Measurements from ENCODE around the gene PALLD. TPM values are rescaled to one million over a fixed set of nuclear protein-coding genes. Genes with fewer than 3 reads are reported as not detected.

The PALLD gene
- total RNA-seq, 1 experiment from 2014 or later: 23.7 TPM

DNA sequence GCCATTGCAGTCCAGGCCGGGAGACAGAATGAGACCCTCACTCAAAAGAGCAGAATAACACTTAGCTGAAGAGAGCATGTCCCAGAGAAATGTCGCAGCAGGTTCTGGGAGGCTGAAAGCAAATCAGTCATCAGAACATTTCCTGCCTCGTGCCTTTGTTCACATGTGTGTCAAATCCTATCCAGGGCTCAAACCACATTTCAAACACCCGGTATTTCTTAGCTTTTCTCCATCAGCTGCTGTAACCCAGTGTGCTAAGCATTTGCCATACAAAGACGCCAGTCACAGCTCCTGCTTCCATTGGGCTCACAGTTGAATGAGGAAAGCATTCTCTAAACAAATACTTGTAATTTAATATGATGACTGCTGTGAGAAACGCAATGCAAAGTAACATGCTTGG is 6.0 kb downstream of the PALLD start (continued):
- TF ChIP-seq, protein P1, sequence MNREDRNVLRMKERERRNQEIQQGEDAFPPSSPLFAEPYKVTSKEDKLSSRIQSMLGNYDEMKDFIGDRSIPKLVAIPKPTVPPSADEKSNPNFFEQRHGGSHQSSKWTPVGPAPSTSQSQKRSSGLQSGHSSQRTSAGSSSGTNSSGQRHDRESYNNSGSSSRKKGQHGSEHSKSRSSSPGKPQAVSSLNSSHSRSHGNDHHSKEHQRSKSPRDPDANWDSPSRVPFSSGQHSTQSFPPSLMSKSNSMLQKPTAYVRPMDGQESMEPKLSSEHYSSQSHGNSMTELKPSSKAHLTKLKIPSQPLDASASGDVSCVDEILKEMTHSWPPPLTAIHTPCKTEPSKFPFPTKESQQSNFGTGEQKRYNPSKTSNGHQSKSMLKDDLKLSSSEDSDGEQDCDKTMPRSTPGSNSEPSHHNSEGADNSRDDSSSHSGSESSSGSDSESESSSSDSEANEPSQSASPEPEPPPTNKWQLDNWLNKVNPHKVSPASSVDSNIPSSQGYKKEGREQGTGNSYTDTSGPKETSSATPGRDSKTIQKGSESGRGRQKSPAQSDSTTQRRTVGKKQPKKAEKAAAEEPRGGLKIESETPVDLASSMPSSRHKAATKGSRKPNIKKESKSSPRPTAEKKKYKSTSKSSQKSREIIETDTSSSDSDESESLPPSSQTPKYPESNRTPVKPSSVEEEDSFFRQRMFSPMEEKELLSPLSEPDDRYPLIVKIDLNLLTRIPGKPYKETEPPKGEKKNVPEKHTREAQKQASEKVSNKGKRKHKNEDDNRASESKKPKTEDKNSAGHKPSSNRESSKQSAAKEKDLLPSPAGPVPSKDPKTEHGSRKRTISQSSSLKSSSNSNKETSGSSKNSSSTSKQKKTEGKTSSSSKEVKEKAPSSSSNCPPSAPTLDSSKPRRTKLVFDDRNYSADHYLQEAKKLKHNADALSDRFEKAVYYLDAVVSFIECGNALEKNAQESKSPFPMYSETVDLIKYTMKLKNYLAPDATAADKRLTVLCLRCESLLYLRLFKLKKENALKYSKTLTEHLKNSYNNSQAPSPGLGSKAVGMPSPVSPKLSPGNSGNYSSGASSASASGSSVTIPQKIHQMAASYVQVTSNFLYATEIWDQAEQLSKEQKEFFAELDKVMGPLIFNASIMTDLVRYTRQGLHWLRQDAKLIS (CRISPR knock-in tag; IDR thresholded peaks at IDR 0.05; ENCODE audit: borderline replicate concordance): no peak
- no peak for TF ChIP-seq OVOL2 (CRISPR knock-in tag; IDR thresholded peaks at IDR 0.05; ENCODE audit: borderline replicate concordance)
- no peak for TF ChIP-seq SP1 (CRISPR knock-in tag; conservative IDR thresholded peaks at IDR 0.05)
- TF ChIP-seq, protein P2, sequence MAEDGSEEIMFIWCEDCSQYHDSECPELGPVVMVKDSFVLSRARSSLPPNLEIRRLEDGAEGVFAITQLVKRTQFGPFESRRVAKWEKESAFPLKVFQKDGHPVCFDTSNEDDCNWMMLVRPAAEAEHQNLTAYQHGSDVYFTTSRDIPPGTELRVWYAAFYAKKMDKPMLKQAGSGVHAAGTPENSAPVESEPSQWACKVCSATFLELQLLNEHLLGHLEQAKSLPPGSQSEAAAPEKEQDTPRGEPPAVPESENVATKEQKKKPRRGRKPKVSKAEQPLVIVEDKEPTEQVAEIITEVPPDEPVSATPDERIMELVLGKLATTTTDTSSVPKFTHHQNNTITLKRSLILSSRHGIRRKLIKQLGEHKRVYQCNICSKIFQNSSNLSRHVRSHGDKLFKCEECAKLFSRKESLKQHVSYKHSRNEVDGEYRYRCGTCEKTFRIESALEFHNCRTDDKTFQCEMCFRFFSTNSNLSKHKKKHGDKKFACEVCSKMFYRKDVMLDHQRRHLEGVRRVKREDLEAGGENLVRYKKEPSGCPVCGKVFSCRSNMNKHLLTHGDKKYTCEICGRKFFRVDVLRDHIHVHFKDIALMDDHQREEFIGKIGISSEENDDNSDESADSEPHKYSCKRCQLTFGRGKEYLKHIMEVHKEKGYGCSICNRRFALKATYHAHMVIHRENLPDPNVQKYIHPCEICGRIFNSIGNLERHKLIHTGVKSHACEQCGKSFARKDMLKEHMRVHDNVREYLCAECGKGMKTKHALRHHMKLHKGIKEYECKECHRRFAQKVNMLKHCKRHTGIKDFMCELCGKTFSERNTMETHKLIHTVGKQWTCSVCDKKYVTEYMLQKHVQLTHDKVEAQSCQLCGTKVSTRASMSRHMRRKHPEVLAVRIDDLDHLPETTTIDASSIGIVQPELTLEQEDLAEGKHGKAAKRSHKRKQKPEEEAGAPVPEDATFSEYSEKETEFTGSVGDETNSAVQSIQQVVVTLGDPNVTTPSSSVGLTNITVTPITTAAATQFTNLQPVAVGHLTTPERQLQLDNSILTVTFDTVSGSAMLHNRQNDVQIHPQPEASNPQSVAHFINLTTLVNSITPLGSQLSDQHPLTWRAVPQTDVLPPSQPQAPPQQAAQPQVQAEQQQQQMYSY (CRISPR knock-in tag; IDR thresholded peaks at IDR 0.05): no peak
- TF ChIP-seq JAZF1 (CRISPR knock-in tag; IDR thresholded peaks at IDR 0.05): no peak
- no peak for TF ChIP-seq ZNF232 (CRISPR knock-in tag; IDR thresholded peaks at IDR 0.05)
- TF ChIP-seq CBFB (CRISPR knock-in tag; IDR thresholded peaks at IDR 0.05; ENCODE audit: low read depth): no peak
- TF ChIP-seq TP53 (CRISPR knock-in tag; IDR thresholded peaks at IDR 0.05): no peak
- TF ChIP-seq, protein P3, sequence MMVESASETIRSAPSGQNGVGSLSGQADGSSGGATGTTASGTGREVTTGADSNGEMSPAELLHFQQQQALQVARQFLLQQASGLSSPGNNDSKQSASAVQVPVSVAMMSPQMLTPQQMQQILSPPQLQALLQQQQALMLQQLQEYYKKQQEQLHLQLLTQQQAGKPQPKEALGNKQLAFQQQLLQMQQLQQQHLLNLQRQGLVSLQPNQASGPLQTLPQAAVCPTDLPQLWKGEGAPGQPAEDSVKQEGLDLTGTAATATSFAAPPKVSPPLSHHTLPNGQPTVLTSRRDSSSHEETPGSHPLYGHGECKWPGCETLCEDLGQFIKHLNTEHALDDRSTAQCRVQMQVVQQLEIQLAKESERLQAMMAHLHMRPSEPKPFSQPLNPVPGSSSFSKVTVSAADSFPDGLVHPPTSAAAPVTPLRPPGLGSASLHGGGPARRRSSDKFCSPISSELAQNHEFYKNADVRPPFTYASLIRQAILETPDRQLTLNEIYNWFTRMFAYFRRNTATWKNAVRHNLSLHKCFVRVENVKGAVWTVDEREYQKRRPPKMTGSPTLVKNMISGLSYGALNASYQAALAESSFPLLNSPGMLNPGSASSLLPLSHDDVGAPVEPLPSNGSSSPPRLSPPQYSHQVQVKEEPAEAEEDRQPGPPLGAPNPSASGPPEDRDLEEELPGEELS (CRISPR knock-in tag; IDR thresholded peaks at IDR 0.05): no peak
- TF ChIP-seq, protein P4, sequence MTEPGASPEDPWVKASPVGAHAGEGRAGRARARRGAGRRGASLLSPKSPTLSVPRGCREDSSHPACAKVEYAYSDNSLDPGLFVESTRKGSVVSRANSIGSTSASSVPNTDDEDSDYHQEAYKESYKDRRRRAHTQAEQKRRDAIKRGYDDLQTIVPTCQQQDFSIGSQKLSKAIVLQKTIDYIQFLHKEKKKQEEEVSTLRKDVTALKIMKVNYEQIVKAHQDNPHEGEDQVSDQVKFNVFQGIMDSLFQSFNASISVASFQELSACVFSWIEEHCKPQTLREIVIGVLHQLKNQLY (CRISPR knock-in tag; IDR thresholded peaks at IDR 0.05): no peak
- no peak for TF ChIP-seq ZNF396 (CRISPR knock-in tag; IDR thresholded peaks at IDR 0.05; ENCODE audit: borderline replicate concordance)
- TF ChIP-seq EMX1 (CRISPR knock-in tag; IDR thresholded peaks at IDR 0.05): no peak
- no peak for TF ChIP-seq ETV6 (CRISPR knock-in tag; IDR thresholded peaks at IDR 0.05)
- TF ChIP-seq RELA (CRISPR knock-in tag; IDR thresholded peaks at IDR 0.05; ENCODE audit: borderline replicate concordance): no peak

DNA sequence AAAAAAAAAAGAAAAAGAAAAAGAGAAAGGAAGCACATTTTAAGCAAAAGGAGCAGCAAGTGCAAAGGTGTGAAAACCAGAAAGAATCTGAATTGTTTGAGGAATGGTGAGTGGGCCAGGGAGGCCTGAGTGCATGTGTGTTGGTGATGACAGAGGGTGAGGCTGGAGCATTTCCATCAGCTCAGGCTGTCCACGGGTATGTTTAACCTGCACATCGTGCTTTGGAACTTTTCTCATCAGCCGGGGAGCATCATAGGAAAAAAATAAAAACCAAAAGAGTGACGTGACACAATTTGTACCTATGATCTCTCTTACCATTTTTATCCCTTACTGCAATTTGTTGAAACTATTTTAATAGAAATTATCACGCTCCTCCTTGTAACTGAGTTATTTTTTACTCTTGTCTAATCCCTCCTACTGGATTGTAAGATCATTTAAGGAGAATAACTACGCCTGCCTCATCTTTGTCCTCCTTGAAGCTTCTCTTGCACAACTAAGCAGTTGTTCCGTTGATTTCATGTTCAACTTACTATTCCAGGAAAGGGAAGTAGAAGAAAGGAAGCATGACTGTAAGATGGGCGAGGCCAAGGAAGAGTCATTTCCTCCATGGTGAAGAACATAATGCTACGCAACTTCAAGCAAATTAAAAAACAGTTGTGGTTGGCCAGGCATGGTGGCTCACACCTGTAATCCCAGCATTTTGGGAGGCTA is 7.0 kb downstream of the PALLD start:
- CTCF ChIA-PET: interaction anchor here (0.9 kb wide), 1 partner anchor 42 kb away, joined by 5 read pairs; no protein-coding TSS in a partner anchor
- Mint-ChIP-seq H3K27ac (no peak overlapping the region), H3K36me3 (no peaks in the 10 kb centered on the region), H3K4me3 (no peak overlapping the region), H3K9me3 (no peaks in the 10 kb centered on the region), H3K27me3 (ENCODE audit: low read depth) (no peaks in the 10 kb centered on the region), H3K4me1 (peaks cover 10% of the 10 kb centered on the region)
- TF ChIP-seq, protein P2 (CRISPR knock-in tag; IDR thresholded peaks at IDR 0.05): no peak
- TF ChIP-seq ESRRA (CRISPR knock-in tag; IDR thresholded peaks at IDR 0.05; ENCODE audit: borderline replicate concordance): no peak
- TF ChIP-seq SOX15 (CRISPR knock-in tag; IDR thresholded peaks at IDR 0.05): no peak
- no peak for TF ChIP-seq CBFB (CRISPR knock-in tag; IDR thresholded peaks at IDR 0.05; ENCODE audit: low read depth)
- TF ChIP-seq, protein P5, sequence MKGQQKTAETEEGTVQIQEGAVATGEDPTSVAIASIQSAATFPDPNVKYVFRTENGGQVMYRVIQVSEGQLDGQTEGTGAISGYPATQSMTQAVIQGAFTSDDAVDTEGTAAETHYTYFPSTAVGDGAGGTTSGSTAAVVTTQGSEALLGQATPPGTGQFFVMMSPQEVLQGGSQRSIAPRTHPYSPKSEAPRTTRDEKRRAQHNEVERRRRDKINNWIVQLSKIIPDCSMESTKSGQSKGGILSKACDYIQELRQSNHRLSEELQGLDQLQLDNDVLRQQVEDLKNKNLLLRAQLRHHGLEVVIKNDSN (CRISPR knock-in tag; IDR thresholded peaks at IDR 0.05): no peak
- TF ChIP-seq, protein P6, sequence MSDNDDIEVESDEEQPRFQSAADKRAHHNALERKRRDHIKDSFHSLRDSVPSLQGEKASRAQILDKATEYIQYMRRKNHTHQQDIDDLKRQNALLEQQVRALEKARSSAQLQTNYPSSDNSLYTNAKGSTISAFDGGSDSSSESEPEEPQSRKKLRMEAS (CRISPR knock-in tag; IDR thresholded peaks at IDR 0.05): no peak
- no peak for TF ChIP-seq OVOL2 (CRISPR knock-in tag; IDR thresholded peaks at IDR 0.05; ENCODE audit: borderline replicate concordance)
- TF ChIP-seq, protein P7, sequence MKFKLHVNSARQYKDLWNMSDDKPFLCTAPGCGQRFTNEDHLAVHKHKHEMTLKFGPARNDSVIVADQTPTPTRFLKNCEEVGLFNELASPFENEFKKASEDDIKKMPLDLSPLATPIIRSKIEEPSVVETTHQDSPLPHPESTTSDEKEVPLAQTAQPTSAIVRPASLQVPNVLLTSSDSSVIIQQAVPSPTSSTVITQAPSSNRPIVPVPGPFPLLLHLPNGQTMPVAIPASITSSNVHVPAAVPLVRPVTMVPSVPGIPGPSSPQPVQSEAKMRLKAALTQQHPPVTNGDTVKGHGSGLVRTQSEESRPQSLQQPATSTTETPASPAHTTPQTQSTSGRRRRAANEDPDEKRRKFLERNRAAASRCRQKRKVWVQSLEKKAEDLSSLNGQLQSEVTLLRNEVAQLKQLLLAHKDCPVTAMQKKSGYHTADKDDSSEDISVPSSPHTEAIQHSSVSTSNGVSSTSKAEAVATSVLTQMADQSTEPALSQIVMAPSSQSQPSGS (CRISPR knock-in tag; IDR thresholded peaks at IDR 0.05; ENCODE audit: borderline replicate concordance, low read depth): no peak
- DNase-seq (ENCODE audit: low spot score) (no peak), ATAC-seq (no peak)
- POLR2A ChIA-PET: no interaction called here

All from WTC11 (cell line).